ENCODE measurements around the gene EPN1. TPM values are rescaled to one million over a fixed set of nuclear protein-coding genes. Genes with fewer than 3 reads are reported as not detected.

EPN1 gene
- total RNA-seq, 1 donor from 2014 or later = 117 TPM

DNA sequence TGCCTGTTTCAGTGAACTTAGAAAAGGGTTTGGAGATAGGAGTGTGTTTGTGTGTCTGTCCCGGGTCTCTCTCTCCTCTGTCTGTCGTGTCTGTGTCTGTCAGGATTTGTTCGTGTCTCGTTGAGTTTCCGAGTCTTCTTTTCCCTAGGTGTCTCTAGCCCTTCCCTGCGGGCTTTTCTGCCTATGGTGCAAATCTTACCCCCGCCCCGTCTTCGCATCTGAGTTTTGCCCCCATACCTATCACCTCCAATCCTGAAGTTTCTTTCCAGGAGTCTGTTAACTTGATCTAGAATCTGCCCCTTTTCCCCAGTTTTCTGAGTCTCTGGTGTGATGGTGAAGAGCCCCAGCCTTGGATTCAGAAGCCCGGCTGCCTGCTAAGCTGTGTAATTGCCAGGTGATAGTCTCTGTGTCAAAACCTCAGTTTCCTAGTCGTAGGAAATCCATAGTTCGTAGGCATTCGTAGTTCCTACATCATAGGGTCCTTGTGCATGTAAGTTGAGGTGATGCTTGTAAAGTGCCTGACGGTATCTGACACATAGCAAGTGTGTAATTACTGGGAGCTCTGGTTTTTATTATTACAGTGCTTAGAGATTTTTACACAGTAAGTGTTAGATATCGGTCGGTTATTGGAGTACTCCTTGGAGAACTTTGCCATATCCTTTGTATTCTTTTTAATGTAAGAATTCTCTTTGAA is 782 bp downstream of the EPN1 start:
- no peaks in the 10 kb centered on the region for H3K27me3 ChIP-seq
- DNase-seq (no peak), ATAC-seq (no peak)
- H3K27ac ChIP-seq = peak overlapping the region; percentile 85
- peak overlapping the region; percentile 82 for H3K4me3 ChIP-seq
- no peak for TF ChIP-seq CTCF (IDR thresholded peaks at IDR 0.05)
- H3K9me3 ChIP-seq = no peaks in the 10 kb centered on the region
- peaks cover 59% of the 10 kb centered on the region for H3K36me3 ChIP-seq
- intact Hi-C loops (cut with DNase I) = no loop called here
- H3K4me1 ChIP-seq = peaks cover 38% of the 10 kb centered on the region

DNA sequence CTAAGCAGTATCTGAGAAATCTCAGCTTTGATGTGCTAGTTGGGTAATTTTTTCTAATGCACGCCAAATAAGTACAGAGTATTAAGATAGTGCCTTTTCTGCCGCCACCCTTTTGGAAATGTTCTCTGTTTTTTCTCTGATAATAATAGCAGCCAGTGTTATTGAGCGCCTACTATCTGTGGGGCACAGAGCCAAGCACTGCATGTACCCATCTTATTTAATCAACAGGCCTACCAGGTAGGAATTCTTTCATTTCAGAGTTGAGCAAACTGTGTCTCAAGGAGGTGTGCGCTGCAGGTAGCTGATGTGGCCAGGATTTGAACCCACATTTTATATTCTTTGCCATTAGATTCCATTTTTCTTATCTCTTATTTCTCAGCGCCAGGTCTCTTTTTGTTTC is 1.4 kb downstream of the EPN1 start:
- no peaks in the 10 kb centered on the region for H3K9me3 ChIP-seq
- H3K27me3 ChIP-seq = no peaks in the 10 kb centered on the region
- intact Hi-C loops (cut with DNase I) = no loop called here
- H3K4me3 ChIP-seq = peak overlapping the region; percentile 82
- H3K27ac ChIP-seq = no peak overlapping the region
- DNase-seq = no peak
- no peak for TF ChIP-seq CTCF (IDR thresholded peaks at IDR 0.05)
- no peak for ATAC-seq
- H3K36me3 ChIP-seq = peaks cover 61% of the 10 kb centered on the region
- H3K4me1 ChIP-seq = peaks cover 38% of the 10 kb centered on the region

GRCh38 chr19:55676889-55677505 is 2.0 kb downstream of the EPN1 start:
- no peak for TF ChIP-seq CTCF (IDR thresholded peaks at IDR 0.05)
- intact Hi-C loops (cut with DNase I) = no loop called here
- peaks cover 63% of the 10 kb centered on the region for H3K36me3 ChIP-seq
- DNase-seq (no peak), ATAC-seq (no peak)
- H3K9me3 ChIP-seq = no peaks in the 10 kb centered on the region
- no peaks in the 10 kb centered on the region for H3K27me3 ChIP-seq
- peak overlapping the region; percentile 82 for H3K4me3 ChIP-seq
- H3K4me1 ChIP-seq = peaks cover 38% of the 10 kb centered on the region
- H3K27ac ChIP-seq = no peak overlapping the region

DNA sequence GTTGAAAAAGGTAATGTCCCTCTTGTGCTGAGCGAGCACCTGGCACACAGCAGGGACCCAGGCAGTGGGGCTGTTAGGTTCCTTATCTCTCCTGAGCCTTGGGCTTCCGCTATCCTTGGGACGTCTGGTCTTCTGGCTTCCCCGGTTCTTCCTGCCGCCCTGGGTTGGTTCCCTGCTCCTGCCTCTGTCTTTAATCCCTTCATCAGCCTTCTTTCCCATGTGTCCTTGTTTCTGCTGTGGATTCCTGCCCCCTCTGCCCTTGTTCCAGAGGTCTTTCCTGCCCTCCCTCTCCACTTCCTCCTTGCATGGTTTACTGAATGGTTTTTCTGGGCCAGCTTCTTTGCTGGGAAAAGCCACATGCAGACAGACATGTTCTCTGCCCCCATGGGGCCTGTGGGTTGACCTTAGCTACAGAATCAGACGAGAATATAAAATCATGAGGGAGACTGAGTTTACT is 2.6 kb downstream of the EPN1 start:
- DNase-seq (no peak), ATAC-seq (no peak)
- peaks cover 63% of the 10 kb centered on the region for H3K36me3 ChIP-seq
- peak overlapping the region; percentile 1 for H3K4me3 ChIP-seq
- peak overlapping the region; percentile 36 for H3K27ac ChIP-seq
- intact Hi-C loops (cut with DNase I) = no loop called here
- H3K9me3 ChIP-seq = no peaks in the 10 kb centered on the region
- TF ChIP-seq CTCF (IDR thresholded peaks at IDR 0.05) = no peak
- no peaks in the 10 kb centered on the region for H3K27me3 ChIP-seq
- H3K4me1 ChIP-seq = peaks cover 38% of the 10 kb centered on the region

- Histone ChIP-seq H3K4me3 (no peak overlapping the region), H3K4me1 (peaks cover 38% of the 10 kb centered on the region), H3K27me3 (no peaks in the 10 kb centered on the region), H3K27ac (peak overlapping the region; percentile 36), H3K36me3 (peaks cover 63% of the 10 kb centered on the region), H3K9me3 (no peaks in the 10 kb centered on the region)
- peak; percentile 5 for TF ChIP-seq CTCF (IDR thresholded peaks at IDR 0.05)
- ATAC-seq (peak; percentile 54), DNase-seq (no peak)
- intact Hi-C loops (cut with DNase I) = no loop called here
Measured at GRCh38 chr19:55678121-55678671, 3.2 kb downstream of the EPN1 start.

All from upper lobe of right lung (tissue), 1 donor.